Measurements from ENCODE around the gene HCFC2.
A peak's percentile ranks its signal among the peaks of the same experiment; 100 is the strongest.
"Not testable (repeated sequence)": the region's sequence is repeated elsewhere in the genome, so short reads cannot be mapped to it uniquely, and the experiment has no call there.

HCFC2 gene

GRCh38 chr12:104058802-104059201 is 5.5 kb upstream of the HCFC2 start:
- DNase-seq, result no peak

DNA sequence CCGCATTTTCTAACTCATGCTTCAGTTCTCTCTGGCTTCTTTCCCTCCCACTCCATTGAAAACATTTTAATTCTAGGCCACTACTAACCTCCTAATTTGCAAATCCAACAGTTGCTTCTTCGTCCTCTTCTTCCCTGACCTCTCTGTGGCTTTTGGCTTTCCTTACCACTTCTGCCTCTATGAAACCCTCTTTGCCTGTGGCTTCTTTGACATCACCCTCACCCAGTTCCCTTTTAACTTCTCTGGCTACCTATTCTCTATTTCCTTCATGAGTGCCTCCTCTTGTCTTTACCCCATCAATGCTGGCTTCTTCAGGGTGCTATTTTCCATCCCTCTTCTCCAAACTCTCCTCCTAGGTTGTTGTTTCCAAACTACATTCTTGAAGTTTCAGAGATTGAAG is 4.4 kb upstream of the HCFC2 start:
- DNase-seq, result no peak

- no peak for DNase-seq
Observed at GRCh38 chr12:104060791-104061190, 3.5 kb upstream of the HCFC2 start.

- peak; percentile 37 for DNase-seq
Observed at GRCh38 chr12:104063712-104064030, 660 bp upstream of the HCFC2 start.

DNA sequence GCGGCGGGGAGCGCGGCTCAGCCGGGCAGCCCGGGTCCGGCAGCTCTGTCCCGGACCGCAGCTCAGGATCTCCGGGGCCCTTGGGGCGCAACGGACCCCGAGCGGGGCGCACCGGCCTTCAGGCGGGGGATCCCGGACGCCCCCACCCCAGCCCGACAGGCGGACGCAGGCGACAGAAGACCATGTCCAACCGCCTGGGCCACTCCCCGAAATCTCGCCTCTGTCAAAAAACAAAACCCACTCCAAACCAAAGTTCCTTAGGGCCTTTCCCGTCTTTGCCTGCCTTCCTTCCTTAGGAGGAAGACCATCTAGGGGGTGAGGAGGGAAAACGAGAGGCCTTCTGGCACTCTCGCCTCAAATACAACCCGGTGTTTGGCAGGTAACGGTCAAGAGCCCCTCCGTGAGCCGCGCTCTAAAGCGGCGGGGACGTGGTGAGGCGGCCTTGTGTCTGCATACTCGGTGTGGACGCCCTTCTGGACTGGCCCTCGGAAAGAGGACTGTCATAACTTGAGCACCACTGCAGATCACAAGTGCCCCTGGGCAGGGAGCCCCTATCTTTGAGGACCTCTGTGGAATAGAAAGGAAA is 604 bp downstream of the HCFC2 start:
- no peak for DNase-seq

- no peak for DNase-seq
Observed at GRCh38 chr12:104072099-104072498, 7.8 kb downstream of the HCFC2 start.

GRCh38 chr12:104073699-104074098 is 9.4 kb downstream of the HCFC2 start:
- no peak for DNase-seq

GRCh38 chr12:104079024-104079423 is 14.7 kb downstream of the HCFC2 start:
- no peak for DNase-seq

DNA sequence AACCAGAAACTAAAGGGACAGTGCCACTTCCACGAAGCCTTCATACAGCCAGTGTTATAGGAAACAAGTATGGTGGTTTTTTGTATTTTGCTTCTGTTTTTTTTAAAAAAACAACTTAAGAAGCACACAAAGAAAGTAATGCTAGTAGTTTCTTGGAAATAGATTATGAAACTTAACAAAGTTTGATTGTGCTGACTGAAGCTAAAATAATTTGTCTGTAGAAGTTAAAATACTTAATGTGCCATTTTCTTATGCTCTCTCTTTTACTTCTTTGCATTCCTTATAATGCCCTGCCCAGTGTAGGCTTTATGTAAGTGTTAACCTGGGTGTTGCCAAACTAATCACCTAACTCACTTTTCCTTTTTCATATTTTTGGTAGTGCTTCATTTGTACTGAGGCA is 16.4 kb downstream of the HCFC2 start:
- no peak for DNase-seq

DNA sequence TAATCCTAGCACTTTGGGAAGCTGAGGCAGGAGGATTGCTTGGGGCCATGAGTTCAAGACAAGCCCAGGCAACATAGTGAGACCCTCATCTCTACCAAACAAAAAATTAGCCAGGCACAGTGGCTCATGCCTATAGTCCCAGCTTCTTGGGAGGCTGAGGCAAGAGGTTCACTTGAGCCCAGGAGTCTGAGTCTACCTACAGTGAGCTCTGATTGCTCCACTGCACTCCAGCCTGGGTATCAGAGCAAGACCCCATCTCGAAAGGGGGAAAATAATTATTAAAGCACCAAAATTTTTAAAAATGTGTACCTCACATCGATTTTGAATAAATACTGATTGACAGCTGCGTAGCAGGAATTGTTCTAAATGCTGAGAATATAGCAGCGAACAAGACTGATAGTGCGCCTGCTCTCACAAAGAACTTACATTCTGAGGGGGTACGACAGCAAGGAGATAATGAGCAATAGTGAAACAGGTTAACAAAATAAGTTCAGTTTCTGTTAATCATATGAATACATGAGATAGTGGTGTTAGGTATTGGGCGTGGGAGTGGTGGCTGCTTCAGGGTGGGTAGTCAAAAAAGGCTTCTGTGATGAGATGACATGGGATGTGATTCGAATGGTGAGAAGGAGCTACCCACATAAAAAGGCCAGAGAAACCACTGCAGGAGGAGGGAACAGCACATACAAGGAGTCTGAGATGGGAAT is 19.6 kb downstream of the HCFC2 start:
- DNase-seq, result no peak

- no peak for DNase-seq
Observed at GRCh38 chr12:104090685-104091084, 26.4 kb downstream of the HCFC2 start.

- no peak for DNase-seq
Observed at GRCh38 chr12:104091136-104091535, 26.8 kb downstream of the HCFC2 start.

DNA sequence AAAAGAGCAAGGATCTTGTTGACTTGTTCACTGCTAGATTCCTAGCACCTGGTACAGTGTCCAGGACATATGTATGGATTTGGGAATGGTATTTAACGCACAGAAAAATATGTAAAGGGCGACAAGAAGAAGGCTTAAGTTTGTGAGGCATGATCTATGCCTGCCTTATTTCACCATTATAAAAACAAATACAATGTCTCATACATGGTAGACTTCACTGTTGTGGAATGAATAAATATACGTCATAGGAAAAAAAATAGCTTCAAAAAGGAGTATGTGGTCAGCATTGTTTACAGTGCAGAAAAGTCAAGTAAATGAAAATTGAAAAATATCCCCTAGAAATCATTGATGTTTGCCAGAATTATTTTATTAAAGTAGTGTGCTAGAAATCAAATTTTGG is 30.0 kb downstream of the HCFC2 start:
- no peak for DNase-seq

- DNase-seq, result no peak
Observed at GRCh38 chr12:104095289-104095688, 31.0 kb downstream of the HCFC2 start.

DNA sequence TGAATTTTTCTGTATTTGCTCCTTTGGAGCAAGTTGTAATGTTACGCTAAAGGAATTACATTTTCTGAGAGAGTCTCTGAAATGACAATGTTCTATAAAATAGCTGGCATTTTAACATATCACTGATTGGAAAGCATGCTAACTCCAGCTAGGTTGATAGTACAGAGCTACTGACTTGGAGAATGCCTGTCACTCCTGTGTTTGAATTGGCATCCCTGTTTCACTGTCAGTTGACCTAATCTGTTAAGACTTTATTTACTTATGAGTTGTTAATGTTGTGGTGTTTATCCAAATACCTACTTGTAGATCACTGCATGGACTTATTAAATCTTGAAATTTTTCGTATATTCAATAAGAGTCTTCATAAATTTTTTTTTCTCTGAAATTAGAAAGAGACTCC is 33.6 kb downstream of the HCFC2 start:
- no peak for DNase-seq

DNA sequence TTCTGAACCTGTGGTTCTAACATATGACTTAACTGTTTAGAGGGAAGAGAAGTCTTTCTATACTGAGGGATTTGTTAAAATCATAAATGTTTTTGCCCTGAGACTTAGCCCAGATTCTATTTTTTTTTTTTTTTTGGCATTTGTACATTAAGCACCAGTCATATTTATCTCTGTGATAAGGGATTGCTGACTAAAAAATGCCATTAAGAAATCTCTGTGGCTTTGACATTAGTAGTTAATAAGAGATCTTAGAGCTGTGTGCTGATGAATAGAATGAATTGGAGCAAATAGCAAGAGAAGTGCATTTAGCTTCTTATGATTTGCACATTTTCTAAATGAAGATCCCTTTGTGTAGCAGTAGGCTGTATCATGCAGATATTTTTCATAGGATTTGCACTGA is 41.1 kb downstream of the HCFC2 start:
- DNase-seq, result no peak

- no peak for DNase-seq
Observed at GRCh38 chr12:104106965-104107364, 42.6 kb downstream of the HCFC2 start.

DNA sequence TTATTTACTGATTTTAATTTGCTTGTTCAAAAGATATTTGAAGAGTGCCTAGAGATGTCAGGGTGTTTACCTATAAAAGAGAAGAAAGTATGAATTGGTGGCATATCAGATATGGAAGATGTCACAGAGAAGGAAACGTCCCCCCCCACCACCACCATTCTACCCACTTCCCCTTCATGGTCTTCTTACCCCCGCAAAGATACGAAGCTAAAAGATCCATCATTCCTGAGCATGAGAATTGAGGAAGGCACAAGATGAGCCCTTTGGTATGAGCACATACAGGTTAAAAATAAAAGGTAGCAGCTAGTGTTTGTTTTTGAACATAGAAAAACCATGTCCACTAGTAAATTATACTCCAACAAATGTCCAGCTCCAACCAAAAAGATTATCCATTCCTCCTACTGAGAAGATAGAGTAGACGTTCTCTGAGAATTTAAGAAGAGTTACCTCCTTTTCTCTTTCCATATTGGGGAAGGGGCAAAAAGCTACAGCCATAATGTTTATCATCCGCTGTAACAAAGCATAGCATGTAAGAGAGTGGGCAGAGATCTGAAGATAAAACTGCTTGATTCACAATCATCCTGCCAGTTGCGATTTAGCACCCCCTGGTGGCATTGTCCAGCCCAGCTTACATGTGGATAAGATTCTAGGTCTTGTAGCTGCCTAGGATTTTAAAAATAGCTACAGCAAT is 44.6 kb downstream of the HCFC2 start:
- DNase-seq, result peak; percentile 68

DNA sequence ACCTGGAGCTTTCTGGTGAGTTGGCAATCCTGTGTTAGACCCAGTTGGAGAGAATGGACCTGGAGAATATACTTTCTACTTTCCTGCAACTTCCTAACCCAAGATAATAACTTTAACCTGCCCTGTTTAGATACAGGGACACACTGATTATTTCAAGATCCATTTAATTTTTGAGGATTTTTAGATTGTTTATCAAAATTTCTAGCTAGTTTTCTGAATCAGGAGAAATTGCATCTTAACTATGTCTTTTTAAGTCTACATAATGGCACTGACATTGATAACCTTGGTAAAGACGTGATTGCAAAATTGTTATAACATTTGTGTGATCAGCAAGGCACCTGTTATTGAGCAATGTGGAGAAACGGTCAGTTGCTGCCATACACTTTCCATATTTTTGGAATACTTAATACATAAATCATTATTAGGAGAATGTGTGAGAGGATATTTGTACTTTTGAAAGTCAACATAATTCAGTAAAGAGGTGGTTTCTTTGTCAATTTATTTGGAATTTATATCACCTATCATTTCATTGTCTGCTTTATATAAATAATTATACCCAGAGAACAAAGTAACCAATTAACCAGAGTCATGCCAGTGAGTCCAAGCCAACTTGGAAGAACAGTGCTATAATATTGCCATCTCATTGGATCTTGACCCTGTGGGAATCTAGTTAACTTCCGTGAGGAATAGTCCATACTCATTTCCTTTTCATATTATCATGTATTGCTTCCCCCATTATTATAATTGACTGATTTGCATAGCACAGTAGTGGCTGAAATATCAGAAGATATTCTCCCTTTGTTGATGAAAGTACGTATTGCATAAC is 45.3 kb downstream of the HCFC2 start:
- DNase-seq, result no peak

- not testable (repeated sequence) for DNase-seq
Observed at GRCh38 chr12:104114834-104115586, 50.7 kb downstream of the HCFC2 start.

- DNase-seq, result no peak
Observed at GRCh38 chr12:104115587-104115975, 51.2 kb downstream of the HCFC2 start.

GRCh38 chr12:104121001-104121400 is 56.7 kb downstream of the HCFC2 start:
- no peak for DNase-seq

- no peak for DNase-seq
Observed at GRCh38 chr12:104122298-104122697, 58.0 kb downstream of the HCFC2 start.

All from NCI-H2029 (cell line).